Calu3 (cell line): Measurements from ENCODE around the gene GALNT12. TPM values are rescaled to one million over a fixed set of nuclear protein-coding genes. Genes with fewer than 3 reads are reported as not detected.

Experiments
- BruUV-seq: library from RNA; stranded (reverse); fragments of 400-500 nt; replicated peaks from 2 replicates; lab custom pipeline; 2021; lab: Mats Ljungman, UMichigan
- CTCF ChIA-PET: fragments of 300-600 bp; sonication (Branson Sonifier 250); formaldehyde crosslinking; loops from one replicate; lab custom pipeline; 2022; ENCODE audit warnings: antibody characterized with exemption; lab: Charles Lee
- DNase-seq: peaks from one replicate; pipeline ENCODE4 v3.0.0; 2022
- H3K27ac Mint-ChIP-seq: one replicate; pipeline ENCODE4 v1.8.0; 2022; ENCODE audit warnings: mixed read lengths; ENCODE audit not compliant: unreplicated experiment
- H3K27me3 Mint-ChIP-seq: one replicate; pipeline ENCODE4 v1.8.0; 2022; ENCODE audit warnings: mixed read lengths; ENCODE audit not compliant: unreplicated experiment
- H3K36me3 Mint-ChIP-seq: one replicate; pipeline ENCODE4 v1.8.0; 2022; ENCODE audit warnings: mild to moderate bottlenecking, moderate library complexity, mixed read lengths; ENCODE audit not compliant: insufficient read depth, unreplicated experiment
- H3K4me1 Mint-ChIP-seq: one replicate; pipeline ENCODE4 v1.8.0; 2022; ENCODE audit warnings: mild to moderate bottlenecking, low read depth, mixed read lengths; ENCODE audit not compliant: unreplicated experiment
- H3K4me3 Mint-ChIP-seq: one replicate; pipeline ENCODE4 v1.8.0; 2022; ENCODE audit warnings: mild to moderate bottlenecking, low read depth, moderate library complexity, mixed read lengths; ENCODE audit not compliant: unreplicated experiment
- H3K9me3 Mint-ChIP-seq: one replicate; pipeline ENCODE4 v1.8.0; 2022; ENCODE audit warnings: low read depth, mixed read lengths; ENCODE audit not compliant: unreplicated experiment
- CTCF ChIP-seq: fragments of 200-600 bp; IDR thresholded peaks from one replicate; pipeline ENCODE4 v1.8.0; 2022; ENCODE audit warnings: antibody characterized with exemption; ENCODE audit not compliant: unreplicated experiment
- intact Hi-C: fragments of 100-400 bp; cut with micrococcal nuclease; formaldehyde crosslinking; loops from one replicate; pipeline ENCODE4 v1.10.0; 2022; ENCODE audit not compliant: unreplicated experiment
- total RNA-seq: library from RNA; stranded (reverse); gene quantifications from 2 replicates; pipeline ENCODE4 v1.2.3, GENCODE V29; 2022

GALNT12 gene
- total RNA-seq, 1 experiment from 2014 or later = 49.2 TPM

- DNase-seq = no peak
- no TSS peak for BruUV-seq
- H3K4me3 Mint-ChIP-seq = no peak overlapping the region
- no peak for TF ChIP-seq CTCF
- peaks cover 7% of the 10 kb centered on the region for H3K36me3 Mint-ChIP-seq
- intact Hi-C loops = no loop called here
- no peaks in the 10 kb centered on the region for H3K9me3 Mint-ChIP-seq
- no peak overlapping the region for H3K27ac Mint-ChIP-seq
- CTCF ChIA-PET = no interaction called here
- H3K27me3 Mint-ChIP-seq = peaks cover 6% of the 10 kb centered on the region
- peaks cover 10% of the 10 kb centered on the region for H3K4me1 Mint-ChIP-seq
Measured at GRCh38 chr9:98852460-98852734, 44.9 kb downstream of the GALNT12 start.

GRCh38 chr9:98852961-98853360 is 45.5 kb downstream of the GALNT12 start:
- BruUV-seq = no TSS peak
- peaks cover 12% of the 10 kb centered on the region for H3K27me3 Mint-ChIP-seq
- no peak overlapping the region for H3K4me3 Mint-ChIP-seq
- no peak for DNase-seq
- no peak overlapping the region for H3K27ac Mint-ChIP-seq
- TF ChIP-seq CTCF = no peak
- intact Hi-C loops = no loop called here
- CTCF ChIA-PET = no interaction called here
- H3K9me3 Mint-ChIP-seq = no peaks in the 10 kb centered on the region
- H3K36me3 Mint-ChIP-seq = peaks cover 7% of the 10 kb centered on the region
- peaks cover 8% of the 10 kb centered on the region for H3K4me1 Mint-ChIP-seq

- intact Hi-C loops = no loop called here
- H3K9me3 Mint-ChIP-seq = no peaks in the 10 kb centered on the region
- no peaks in the 10 kb centered on the region for H3K4me1 Mint-ChIP-seq
- TF ChIP-seq CTCF = no peak
- H3K4me3 Mint-ChIP-seq = no peak overlapping the region
- peaks cover 13% of the 10 kb centered on the region for H3K27me3 Mint-ChIP-seq
- no peak overlapping the region for H3K27ac Mint-ChIP-seq
- no TSS peak for BruUV-seq
- no peak for DNase-seq
- CTCF ChIA-PET = interaction anchor here (0.6 kb wide), 1 partner anchor 159 kb away, joined by 3 read pairs; no protein-coding TSS in a partner anchor
- H3K36me3 Mint-ChIP-seq = no peaks in the 10 kb centered on the region
Measured at GRCh38 chr9:98854266-98854665, 46.8 kb downstream of the GALNT12 start.

GRCh38 chr9:98855592-98855991 is 48.1 kb downstream of the GALNT12 start:
- no peak overlapping the region for H3K27ac Mint-ChIP-seq
- DNase-seq = no peak
- no peaks in the 10 kb centered on the region for H3K4me1 Mint-ChIP-seq
- no TSS peak for BruUV-seq
- no peaks in the 10 kb centered on the region for H3K36me3 Mint-ChIP-seq
- CTCF ChIA-PET = no interaction called here
- intact Hi-C loops = no loop called here
- no peak for TF ChIP-seq CTCF
- H3K27me3 Mint-ChIP-seq = peaks cover 13% of the 10 kb centered on the region
- H3K9me3 Mint-ChIP-seq = no peaks in the 10 kb centered on the region
- H3K4me3 Mint-ChIP-seq = no peak overlapping the region
